Loucy (cell line): ENCODE measurements around the gene KIAA1328.

ENCODE experiments used
- EZH2phosphoT487 ChIP-seq: fragments of 200-600 bp; IDR thresholded peaks from 2 replicates; pipeline ENCODE4 v1.6.1; 2018; ENCODE audit warnings: antibody characterized with exemption, mild to moderate bottlenecking, moderate library complexity, borderline replicate concordance
- TF ChIP-seq, protein P1 (sequence below): fragments of 200-600 bp; sonication (generic); conservative IDR thresholded peaks from 2 replicates; pipeline ENCODE4 v1.5.1; 2014; ENCODE audit warnings: mild to moderate bottlenecking, antibody characterized with exemption, low read length

DNA sequence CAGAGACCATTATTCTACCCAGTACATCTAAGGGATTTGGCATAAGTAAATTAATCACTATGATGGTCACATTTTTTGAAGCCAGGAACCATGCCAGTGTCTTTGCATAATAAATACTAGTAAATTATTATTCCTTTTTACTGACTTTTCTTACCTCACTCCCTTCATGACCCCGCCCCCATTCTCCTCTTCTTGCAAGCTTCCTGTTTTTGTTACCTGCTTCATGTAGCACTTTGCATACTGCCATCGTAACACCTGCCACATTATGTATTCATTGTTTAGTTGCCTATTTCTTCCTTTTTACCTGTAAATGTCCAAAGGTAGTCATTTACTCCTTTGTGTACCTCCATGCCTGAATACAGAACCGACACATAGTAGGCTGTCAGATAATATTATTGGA is 309.5 kb downstream of the KIAA1328 start:
- TF ChIP-seq, protein P1, sequence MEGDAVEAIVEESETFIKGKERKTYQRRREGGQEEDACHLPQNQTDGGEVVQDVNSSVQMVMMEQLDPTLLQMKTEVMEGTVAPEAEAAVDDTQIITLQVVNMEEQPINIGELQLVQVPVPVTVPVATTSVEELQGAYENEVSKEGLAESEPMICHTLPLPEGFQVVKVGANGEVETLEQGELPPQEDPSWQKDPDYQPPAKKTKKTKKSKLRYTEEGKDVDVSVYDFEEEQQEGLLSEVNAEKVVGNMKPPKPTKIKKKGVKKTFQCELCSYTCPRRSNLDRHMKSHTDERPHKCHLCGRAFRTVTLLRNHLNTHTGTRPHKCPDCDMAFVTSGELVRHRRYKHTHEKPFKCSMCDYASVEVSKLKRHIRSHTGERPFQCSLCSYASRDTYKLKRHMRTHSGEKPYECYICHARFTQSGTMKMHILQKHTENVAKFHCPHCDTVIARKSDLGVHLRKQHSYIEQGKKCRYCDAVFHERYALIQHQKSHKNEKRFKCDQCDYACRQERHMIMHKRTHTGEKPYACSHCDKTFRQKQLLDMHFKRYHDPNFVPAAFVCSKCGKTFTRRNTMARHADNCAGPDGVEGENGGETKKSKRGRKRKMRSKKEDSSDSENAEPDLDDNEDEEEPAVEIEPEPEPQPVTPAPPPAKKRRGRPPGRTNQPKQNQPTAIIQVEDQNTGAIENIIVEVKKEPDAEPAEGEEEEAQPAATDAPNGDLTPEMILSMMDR, result no peak
- TF ChIP-seq EZH2phosphoT487, result no peak
